ENCODE data around the gene ULBP1. TPM values are rescaled to one million over a fixed set of nuclear protein-coding genes. Genes with fewer than 3 reads are reported as not detected.
A peak's percentile ranks its signal among the peaks of the same experiment; 100 is the strongest.

The ULBP1 gene
- total and polyA plus RNA-seq, 4 donors, result 0.59 to 6.2 (median 1.8) TPM

GRCh38 chr6:149934249-149935156 lies 29.2 kb upstream of the ULBP1 start:
- ATAC-seq (ENCODE audit: insufficient read depth, low FRiP score) (peak; percentile 46), DNase-seq (peak; percentile 73 to 85 (median 79))
- peak; percentile 83 for TF ChIP-seq CTCF (IDR thresholded peaks at IDR 0.05; ENCODE audit: control extremely low read depth, extremely low read depth)
- Histone ChIP-seq H3K27me3 (ENCODE audit: control insufficient read depth in 3 of 3, insufficient read depth in 3 of 3, low read length in 2 of 3) (peaks cover 0 to 80% (median 65%) of the 10 kb centered on the region in 3 donors), H3K9ac (ENCODE audit: insufficient read depth in 1 of 2, low read length in 2 of 2) (no peak overlapping the region), H3K4me1 (ENCODE audit: control insufficient read depth in 5 of 5, insufficient read depth in 5 of 5, low read length in 5 of 5) (peaks cover 0 to 8% (median 0%) of the 10 kb centered on the region in 5 donors), H3K4me3 (no peak overlapping the region), H3K9me3 (ENCODE audit: control insufficient read depth in 4 of 4, insufficient read depth in 3 of 4, low read length in 3 of 4) (peaks cover 0 to 2% (median 0%) of the 10 kb centered on the region in 4 donors), H3K36me3 (ENCODE audit: control insufficient read depth in 4 of 4, insufficient read depth in 4 of 4, low read length in 4 of 4) (no peaks in the 10 kb centered on the region), H3K27ac (ENCODE audit: low read depth in 1 of 2, low read length in 1 of 2) (no peak overlapping the region)
- WGBS, 2 donors, result 40 to 46% methylated on average over 11 of the region's 11 CpGs

- Histone ChIP-seq H3K27ac (ENCODE audit: low read depth in 1 of 2, low read length in 1 of 2) (no peak overlapping the region), H3K9me3 (ENCODE audit: control insufficient read depth in 4 of 4, insufficient read depth in 3 of 4, low read length in 3 of 4) (peaks cover 0 to 2% (median 0%) of the 10 kb centered on the region in 4 donors), H3K36me3 (ENCODE audit: control insufficient read depth in 4 of 4, insufficient read depth in 4 of 4, low read length in 4 of 4) (no peaks in the 10 kb centered on the region), H3K4me1 (ENCODE audit: control insufficient read depth in 5 of 5, insufficient read depth in 5 of 5, low read length in 5 of 5) (peaks cover 0 to 8% (median 0%) of the 10 kb centered on the region in 5 donors), H3K4me3 (no peak overlapping the region), H3K9ac (ENCODE audit: insufficient read depth in 1 of 2, low read length in 2 of 2) (no peak overlapping the region), H3K27me3 (ENCODE audit: control insufficient read depth in 3 of 3, insufficient read depth in 3 of 3, low read length in 2 of 3) (peaks cover 0 to 82% (median 65%) of the 10 kb centered on the region in 3 donors)
- DNase-seq (no peak), ATAC-seq (ENCODE audit: insufficient read depth, low FRiP score) (no peak)
- 62% methylated on average over 4 of the region's 4 CpGs for WGBS, 2 donors
- no peak for TF ChIP-seq CTCF (IDR thresholded peaks at IDR 0.05; ENCODE audit: control extremely low read depth, extremely low read depth)
Measured at GRCh38 chr6:149935246-149935645, 28.5 kb upstream of the ULBP1 start.

- no peak for ATAC-seq (ENCODE audit: insufficient read depth, low FRiP score)
- no peak overlapping the region for H3K27ac ChIP-seq (ENCODE audit: low read depth in 1 of 2, low read length in 1 of 2)
- peaks cover 0 to 2% (median 0%) of the 10 kb centered on the region in 4 donors for H3K9me3 ChIP-seq (ENCODE audit: control insufficient read depth in 4 of 4, insufficient read depth in 3 of 4, low read length in 3 of 4)
- peaks cover 0 to 8% (median 0%) of the 10 kb centered on the region in 5 donors for H3K4me1 ChIP-seq (ENCODE audit: control insufficient read depth in 5 of 5, insufficient read depth in 5 of 5, low read length in 5 of 5)
- 49 to 60% methylated on average over 2 of the region's 2 CpGs for WGBS, 2 donors
- no peaks in the 10 kb centered on the region for H3K36me3 ChIP-seq (ENCODE audit: control insufficient read depth in 4 of 4, insufficient read depth in 4 of 4, low read length in 4 of 4)
- DNase-seq, result no peak
- no peak overlapping the region for H3K9ac ChIP-seq (ENCODE audit: insufficient read depth in 1 of 2, low read length in 2 of 2)
- no peak overlapping the region for H3K4me3 ChIP-seq
- H3K27me3 ChIP-seq (ENCODE audit: control insufficient read depth in 3 of 3, insufficient read depth in 3 of 3, low read length in 2 of 3), result peaks cover 0 to 83% (median 70%) of the 10 kb centered on the region in 3 donors
- no peak for TF ChIP-seq CTCF (IDR thresholded peaks at IDR 0.05; ENCODE audit: control extremely low read depth, extremely low read depth)
Measured at GRCh38 chr6:149935668-149936067, 28.1 kb upstream of the ULBP1 start.
